K562 (cell line): ENCODE measurements around the gene NSMCE1. TPM values are rescaled to one million over a fixed set of nuclear protein-coding genes. Genes with fewer than 3 reads are reported as not detected.

Source experiments
- BRF2 ChIP-seq: IDR thresholded peaks from 3 replicates; pipeline ENCODE4 v1.6.1; 2011; ENCODE audit warnings: borderline replicate concordance, mild to moderate bottlenecking; ENCODE audit not compliant: insufficient read length, insufficient read depth
- CBX1 ChIP-seq: sonication (generic); IDR thresholded peaks from 2 replicates; pipeline ENCODE4 v1.6.1; 2016; ENCODE audit warnings: antibody characterized with exemption, low read depth, mild to moderate bottlenecking
- CREM ChIP-seq: IDR thresholded peaks from 2 replicates; pipeline ENCODE4 v1.6.1; 2014; ENCODE audit warnings: antibody characterized with exemption, low read depth
- E2F6 ChIP-seq, 2 experiments: IDR thresholded peaks; 2 replicates each; pipeline ENCODE4 v1.6.1; 2011; ENCODE audit warnings: borderline replicate concordance in 1 of 2, control low read depth in 1 of 2, low read depth in 1 of 2, low read length in 1 of 2, mild to moderate bottlenecking in 1 of 2, mixed read lengths in 1 of 2, moderate library complexity in 1 of 2; ENCODE audit not compliant: insufficient read depth in 1 of 2, insufficient read length in 1 of 2, poor library complexity in 1 of 2, severe bottlenecking in 1 of 2; ENCODE audit errors: extremely low read depth in 1 of 2
- EP400 ChIP-seq: fragments of 450-650 bp; IDR thresholded peaks from 2 replicates; pipeline ENCODE4 v1.6.1; 2017; ENCODE audit warnings: antibody characterized with exemption, mild to moderate bottlenecking, moderate library complexity
- HDAC1 ChIP-seq, 2 experiments: fragments of 450-650 bp; IDR thresholded peaks; 2 replicates each; pipeline ENCODE4 v1.6.1; 2016 to 2017; ENCODE audit warnings: inconsistent platforms in 1 of 2, mild to moderate bottlenecking in 1 of 2, moderate library complexity in 1 of 2
- HNRNPLL ChIP-seq: fragments of 200-400 bp; formaldehyde crosslinking; IDR thresholded peaks from 2 replicates; pipeline ENCODE4 v1.6.1; 2017; ENCODE audit warnings: low read length, low read depth, mild to moderate bottlenecking; ENCODE audit not compliant: poor library complexity, severe bottlenecking
- LARP7 ChIP-seq: fragments of 450-650 bp; IDR thresholded peaks from 2 replicates; pipeline ENCODE4 v1.6.1; 2016
- MBD2 ChIP-seq: sonication (generic); IDR thresholded peaks from 2 replicates; pipeline ENCODE4 v1.6.1; 2016; ENCODE audit warnings: low read depth, borderline replicate concordance
- MYC ChIP-seq, 2 experiments: fragments of 250-450 bp in 1 of 2; sonication (Bioruptor Pico) in 1 of 2; IDR thresholded peaks; 2 replicates each; pipeline versions ENCODE4 v1.5.1 to v1.6.1; 2012 to 2021; ENCODE audit warnings: low read depth in 2 of 2, borderline replicate concordance in 1 of 2, improper control_type of control experiment in 1 of 2, low read length in 1 of 2, mild to moderate bottlenecking in 1 of 2, moderate library complexity in 1 of 2
- NCOA1 ChIP-seq: fragments of 450-650 bp; IDR thresholded peaks from 2 replicates; pipeline ENCODE4 v1.6.1; 2016; ENCODE audit warnings: low read depth
- NCOR1 ChIP-seq: fragments of 450-650 bp; IDR thresholded peaks from 2 replicates; pipeline ENCODE4 v1.6.1; 2016; ENCODE audit warnings: mild to moderate bottlenecking, moderate library complexity
- RBFOX2 ChIP-seq: fragments of 200-400 bp; formaldehyde crosslinking; IDR thresholded peaks from 2 replicates; pipeline ENCODE4 v1.6.1; 2017; ENCODE audit warnings: low read depth, mild to moderate bottlenecking, low read length, moderate library complexity
- SMAD4 ChIP-seq: fragments of 250-450 bp; sonication (Bioruptor Pico); conservative IDR thresholded peaks from 2 replicates; pipeline ENCODE4 v1.8.0; 2021; ENCODE audit warnings: inconsistent platforms, mild to moderate bottlenecking, moderate library complexity
- SMARCA5 ChIP-seq: fragments of 450-650 bp; IDR thresholded peaks from 2 replicates; pipeline ENCODE4 v1.6.1; 2016
- UBTF ChIP-seq, 2 experiments: IDR thresholded peaks; 2 replicates each; pipeline ENCODE4 v1.6.1; 2012; ENCODE audit warnings: improper control_type of control experiment in 2 of 2, low read depth in 2 of 2, low read length in 2 of 2, borderline replicate concordance in 1 of 2
- ZBED1 ChIP-seq: IDR thresholded peaks from 2 replicates; pipeline ENCODE4 v1.6.1; 2014
- ZEB2 ChIP-seq: fragments of 450-650 bp; IDR thresholded peaks from 2 replicates; pipeline ENCODE4 v1.6.1; 2016
- ZFP91 ChIP-seq: sonication (generic); formaldehyde crosslinking; IDR thresholded peaks from 2 replicates; pipeline ENCODE4 v1.8.0; 2022; ENCODE audit warnings: mild to moderate bottlenecking, missing genetic modification reagents
- ZFX ChIP-seq: sonication (generic); formaldehyde crosslinking; IDR thresholded peaks from 2 replicates; pipeline ENCODE4 v1.8.0; 2022; ENCODE audit warnings: mild to moderate bottlenecking, missing genetic modification reagents, moderate library complexity
- ZNF830 ChIP-seq: fragments of 250-450 bp; sonication (Bioruptor Pico); IDR thresholded peaks from 2 replicates; pipeline ENCODE4 v1.5.0; 2021; ENCODE audit warnings: mild to moderate bottlenecking
- polyA plus RNA-seq, 8 experiments: library from polyadenylated mRNA; depleted of rRNA in 4 of 8; stranded (reverse) in 5 of 8; unstranded in 3 of 8; fragments of >200 nt; fragmentation: Nextera tagmentation in 2 of 8; fragmentation: Illumina TruSeq in 1 of 8; extraction: Ambion mirVana in 2 of 8; extraction: Trizol in 1 of 8; gene quantifications; 2 replicates each; pipeline versions ENCODE4 v1.2.1 to v1.2.3, GENCODE V29; 2011 to 2014; ENCODE audit warnings: inconsistent platforms in 1 of 8, missing spikeins in 1 of 8
- total RNA-seq, 7 experiments: library from RNA; depleted of rRNA in 6 of 7; stranded (reverse); fragments of >200 nt in 6 of 7; fragmentation: Illumina TruSeq in 2 of 7; extraction: Trizol in 2 of 7; gene quantifications; 2 replicates each; pipeline versions ENCODE4 v1.2.1 to v1.2.3, GENCODE V29; 2011 to 2021; ENCODE audit warnings: low replicate concordance in 1 of 7

The NSMCE1 gene
- total and polyA plus RNA-seq, 9 of the 15 experiments (the other 6 are each of a cell fraction or from before 2014, with no cell fraction given): 52.1 to 163 (median 61.5) TPM

- peak; percentile 46 to 74; a peak in 2 of 4 replicates for TF ChIP-seq HDAC1 (IDR thresholded peaks at IDR 0.05)
- TF ChIP-seq HNRNPLL: peak; percentile 62
- 0 out of 2 replicates have a peak, but pooled peaks have one; percentile 46 for TF ChIP-seq ZNF830
- 0 out of 2 replicates have a peak, but pooled peaks have one; percentile 49 for TF ChIP-seq SMARCA5
- no peak for TF ChIP-seq BRF2
- peak; percentile 7; the same call in 1 of the 2 replicates for TF ChIP-seq NCOA1
- peak; percentile 42 to 46 for TF ChIP-seq E2F6 (IDR thresholded peaks at IDR 0.05; ENCODE audit: borderline replicate concordance in 1 of 2, extremely low read depth in 1 of 2, insufficient read depth in 1 of 2, insufficient read length in 1 of 2, low read depth in 1 of 2, low read length in 1 of 2, poor library complexity in 1 of 2, severe bottlenecking in 1 of 2)
- 0 out of 2 replicates have a peak, but pooled peaks have one; percentile 40 for TF ChIP-seq ZEB2
- TF ChIP-seq ZFP91 (CRISPR knock-in tag): 0 out of 2 replicates have a peak, but pooled peaks have one; percentile 31
- peak; percentile 67; the same call in 1 of the 2 replicates for TF ChIP-seq ZBED1
- peak; percentile 94 for TF ChIP-seq RBFOX2
- TF ChIP-seq SMAD4: peak; percentile 18; the same call in 1 of the 2 replicates
- peak; percentile 97 for TF ChIP-seq CREM
- no peak for TF ChIP-seq UBTF (IDR thresholded peaks at IDR 0.05; ENCODE audit: borderline replicate concordance in 1 of 2, low read depth in 2 of 2, low read length in 2 of 2)
- peak; percentile 81 for TF ChIP-seq MBD2
- TF ChIP-seq CBX1: peak; percentile 58
- TF ChIP-seq ZFX: peak; percentile 82
- peak; percentile 93 for TF ChIP-seq MYC (IDR thresholded peaks at IDR 0.05; ENCODE audit: low read depth, low read length)
- TF ChIP-seq MYC (CRISPR knock-in tag; IDR thresholded peaks at IDR 0.05; ENCODE audit: borderline replicate concordance, low read depth): no peak; the same call in 1 of the 2 replicates
- TF ChIP-seq EP400: peak; percentile 97
- 0 out of 2 replicates have a peak, but pooled peaks have one; percentile 3 for TF ChIP-seq NCOR1
- TF ChIP-seq LARP7: peak; percentile 66; the same call in 1 of the 2 replicates
Observed at GRCh38 chr16:27268376-27269299, at the start of gene NSMCE1 (continued).
